ENCODE measurements around the gene PDIA6. TPM values are rescaled to one million over a fixed set of nuclear protein-coding genes. Genes with fewer than 3 reads are reported as not detected.

Gene PDIA6
- total and polyA plus RNA-seq, 5 experiments from 2014 or later, result 30.9 to 126 (median 64.1) TPM

GRCh38 chr2:10842506-10842905 is 29.9 kb upstream of the PDIA6 start:
- POLR2A ChIA-PET, result no interaction called here
- Mint-ChIP-seq H3K27me3 (peaks cover 14 to 52% (median 28%) of the 10 kb centered on the region in 5 donors), H3K9me3 (peaks cover 0 to 42% (median 24%) of the 10 kb centered on the region in 9 donors), H3K27ac (no peak overlapping the region), H3K4me3 (no peak overlapping the region), H3K4me1 (peaks cover 0 to 1% (median 0%) of the 10 kb centered on the region in 4 donors), H3K36me3 (peaks cover 0 to 21% (median 20%) of the 10 kb centered on the region in 3 donors)
- ATAC-seq, result no peak
- no peak for DNase-seq

- Mint-ChIP-seq H3K27ac (no peak overlapping the region), H3K4me3 (no peak overlapping the region), H3K9me3 (peaks cover 0 to 45% (median 24%) of the 10 kb centered on the region in 9 donors), H3K27me3 (peaks cover 17 to 53% (median 32%) of the 10 kb centered on the region in 5 donors), H3K36me3 (peaks cover 0 to 21% (median 20%) of the 10 kb centered on the region in 3 donors), H3K4me1 (peaks cover 0 to 1% (median 0%) of the 10 kb centered on the region in 4 donors)
- POLR2A ChIA-PET, result interaction anchor here (0.6 kb wide), 1 partner anchor 89 kb away, joined by 3 read pairs; no protein-coding TSS in a partner anchor
- DNase-seq (no peak), ATAC-seq (no peak)
Measured at GRCh38 chr2:10841547-10842219, 29.1 kb upstream of the PDIA6 start.

- POLR2A ChIA-PET, result no interaction called here
- ATAC-seq (no peak), DNase-seq (peak in 1 of 10 donors; percentile 14)
- Mint-ChIP-seq H3K4me1 (peaks cover 1 to 3% (median 2%) of the 10 kb centered on the region in 4 donors), H3K27ac (no peak overlapping the region), H3K27me3 (peaks cover 17 to 44% (median 23%) of the 10 kb centered on the region in 5 donors), H3K9me3 (peaks cover 0 to 45% (median 24%) of the 10 kb centered on the region in 9 donors), H3K4me3 (no peak overlapping the region), H3K36me3 (peaks cover 0 to 21% (median 20%) of the 10 kb centered on the region in 3 donors)
Measured at GRCh38 chr2:10839813-10840212, 27.2 kb upstream of the PDIA6 start.

GRCh38 chr2:10838734-10839133 is 26.1 kb upstream of the PDIA6 start:
- POLR2A ChIA-PET, result no interaction called here
- H3K9me3 Mint-ChIP-seq, result peaks cover 0 to 45% (median 24%) of the 10 kb centered on the region in 9 donors
- H3K36me3 Mint-ChIP-seq, result peaks cover 0 to 21% (median 20%) of the 10 kb centered on the region in 3 donors
- DNase-seq (no peak), ATAC-seq (no peak)
- peaks cover 14 to 36% (median 18%) of the 10 kb centered on the region in 5 donors for H3K27me3 Mint-ChIP-seq
- H3K4me3 Mint-ChIP-seq, result no peak overlapping the region
- peaks cover 1 to 4% (median 2%) of the 10 kb centered on the region in 4 donors for H3K4me1 Mint-ChIP-seq
- no peak overlapping the region for H3K27ac Mint-ChIP-seq

- POLR2A ChIA-PET, result no interaction called here
- peaks cover 0 to 39% (median 24%) of the 10 kb centered on the region in 9 donors for H3K9me3 Mint-ChIP-seq
- peaks cover 16 to 39% (median 16%) of the 10 kb centered on the region in 5 donors for H3K27me3 Mint-ChIP-seq
- H3K27ac Mint-ChIP-seq, result no peak overlapping the region
- no peak for ATAC-seq
- H3K36me3 Mint-ChIP-seq, result peaks cover 0 to 21% (median 20%) of the 10 kb centered on the region in 3 donors
- H3K4me3 Mint-ChIP-seq, result no peak overlapping the region
- DNase-seq, result no peak
- H3K4me1 Mint-ChIP-seq, result peaks cover 2 to 5% (median 3%) of the 10 kb centered on the region in 4 donors
Measured at GRCh38 chr2:10837298-10838266, 25.0 kb upstream of the PDIA6 start.

- Mint-ChIP-seq H3K4me3 (no peak overlapping the region), H3K4me1 (peaks cover 5 to 11% (median 8%) of the 10 kb centered on the region in 4 donors), H3K36me3 (peaks cover 0 to 6% (median 0%) of the 10 kb centered on the region in 3 donors), H3K27me3 (peaks cover 16 to 48% (median 26%) of the 10 kb centered on the region in 5 donors), H3K9me3 (peaks cover 0 to 17% (median 6%) of the 10 kb centered on the region in 9 donors), H3K27ac (no peak overlapping the region)
- peak; percentile 48 to 84 (median 66) for DNase-seq
- POLR2A ChIA-PET, result interaction anchor here (0.9 to 1.1 kb wide), 2 partner anchors 23 to 295 kb away, joined by 3 read pairs; partner anchors contain the start of gene PDIA6
- ATAC-seq, result peak; percentile 76 to 89
Measured at GRCh38 chr2:10835052-10835970, 22.7 kb upstream of the PDIA6 start.

GRCh38 chr2:10834068-10834655 is 21.6 kb upstream of the PDIA6 start:
- no peak for DNase-seq
- no peaks in the 10 kb centered on the region for H3K36me3 Mint-ChIP-seq
- H3K4me3 Mint-ChIP-seq, result no peak overlapping the region
- no peak for ATAC-seq
- POLR2A ChIA-PET, result no interaction called here
- no peak overlapping the region for H3K27ac Mint-ChIP-seq
- H3K27me3 Mint-ChIP-seq, result peaks cover 15 to 47% (median 27%) of the 10 kb centered on the region in 5 donors
- peaks cover 4 to 11% (median 8%) of the 10 kb centered on the region in 4 donors for H3K4me1 Mint-ChIP-seq
- H3K9me3 Mint-ChIP-seq, result peaks cover 0 to 5% (median 0%) of the 10 kb centered on the region in 9 donors

- ATAC-seq, result no peak
- Mint-ChIP-seq H3K27me3 (peaks cover 13 to 36% (median 24%) of the 10 kb centered on the region in 5 donors), H3K4me3 (peak overlapping the region in 1 of 10 donors; percentile 31), H3K36me3 (no peaks in the 10 kb centered on the region), H3K4me1 (peaks cover 4 to 11% (median 8%) of the 10 kb centered on the region in 4 donors), H3K27ac (no peak overlapping the region), H3K9me3 (peaks cover 0 to 2% (median 0%) of the 10 kb centered on the region in 9 donors)
- POLR2A ChIA-PET, result interaction anchor here (0.6 to 1.2 kb wide), 2 partner anchors 21 to 297 kb away, joined by 3 to 4 read pairs; no protein-coding TSS in a partner anchor
- DNase-seq, result no peak
Measured at GRCh38 chr2:10833021-10833420, 20.4 kb upstream of the PDIA6 start.

GRCh38 chr2:10832203-10832936 is 19.8 kb upstream of the PDIA6 start:
- Mint-ChIP-seq H3K36me3 (no peaks in the 10 kb centered on the region), H3K27me3 (peaks cover 12 to 29% (median 24%) of the 10 kb centered on the region in 5 donors), H3K4me3 (peak overlapping the region in 6 of 10 donors; percentile 27 to 48 (median 42)), H3K27ac (peak overlapping the region in 3 of 10 donors; percentile 33 to 63 (median 61)), H3K4me1 (peaks cover 4 to 11% (median 8%) of the 10 kb centered on the region in 4 donors), H3K9me3 (peaks cover 0 to 2% (median 0%) of the 10 kb centered on the region in 9 donors)
- POLR2A ChIA-PET, result interaction anchor here (0.6 to 1.2 kb wide), 2 partner anchors 20 to 297 kb away, joined by 3 to 4 read pairs; no protein-coding TSS in a partner anchor
- DNase-seq (peak; percentile 60 to 88 (median 79)), ATAC-seq (peak; percentile 92)

GRCh38 chr2:10831400-10831985 is 18.9 kb upstream of the PDIA6 start:
- peaks cover 4 to 11% (median 8%) of the 10 kb centered on the region in 4 donors for H3K4me1 Mint-ChIP-seq
- DNase-seq, result no peak
- H3K27ac Mint-ChIP-seq, result no peak overlapping the region
- H3K9me3 Mint-ChIP-seq, result no peaks in the 10 kb centered on the region
- no peaks in the 10 kb centered on the region for H3K36me3 Mint-ChIP-seq
- no peak overlapping the region for H3K4me3 Mint-ChIP-seq
- POLR2A ChIA-PET, result no interaction called here
- peaks cover 9 to 33% (median 20%) of the 10 kb centered on the region in 5 donors for H3K27me3 Mint-ChIP-seq
- no peak for ATAC-seq
